ENCODE results near the gene REEP1.

DNA sequence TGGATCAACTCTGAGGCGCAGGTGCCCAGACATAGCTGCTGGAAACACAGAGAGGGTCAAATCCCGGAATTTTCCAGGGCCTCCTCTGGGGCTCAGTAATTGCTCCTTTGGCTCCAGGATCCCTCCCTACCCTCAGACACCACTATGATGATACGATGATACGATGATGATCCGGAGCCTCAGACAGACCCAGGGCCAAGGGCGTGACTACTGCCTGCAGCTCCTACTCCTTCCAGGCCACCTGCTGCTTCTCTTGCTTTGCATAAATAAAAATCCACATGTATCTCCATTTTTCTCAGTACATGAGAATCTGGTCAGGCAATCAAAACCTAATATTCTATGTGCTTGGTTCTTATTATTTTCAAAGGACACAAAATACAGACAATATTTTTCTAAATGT, 104.5 kb downstream of the REEP1 start:
- TF ChIP-seq, protein P1, sequence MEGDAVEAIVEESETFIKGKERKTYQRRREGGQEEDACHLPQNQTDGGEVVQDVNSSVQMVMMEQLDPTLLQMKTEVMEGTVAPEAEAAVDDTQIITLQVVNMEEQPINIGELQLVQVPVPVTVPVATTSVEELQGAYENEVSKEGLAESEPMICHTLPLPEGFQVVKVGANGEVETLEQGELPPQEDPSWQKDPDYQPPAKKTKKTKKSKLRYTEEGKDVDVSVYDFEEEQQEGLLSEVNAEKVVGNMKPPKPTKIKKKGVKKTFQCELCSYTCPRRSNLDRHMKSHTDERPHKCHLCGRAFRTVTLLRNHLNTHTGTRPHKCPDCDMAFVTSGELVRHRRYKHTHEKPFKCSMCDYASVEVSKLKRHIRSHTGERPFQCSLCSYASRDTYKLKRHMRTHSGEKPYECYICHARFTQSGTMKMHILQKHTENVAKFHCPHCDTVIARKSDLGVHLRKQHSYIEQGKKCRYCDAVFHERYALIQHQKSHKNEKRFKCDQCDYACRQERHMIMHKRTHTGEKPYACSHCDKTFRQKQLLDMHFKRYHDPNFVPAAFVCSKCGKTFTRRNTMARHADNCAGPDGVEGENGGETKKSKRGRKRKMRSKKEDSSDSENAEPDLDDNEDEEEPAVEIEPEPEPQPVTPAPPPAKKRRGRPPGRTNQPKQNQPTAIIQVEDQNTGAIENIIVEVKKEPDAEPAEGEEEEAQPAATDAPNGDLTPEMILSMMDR (IDR thresholded peaks at IDR 0.05), result no peak
- no peak for TF ChIP-seq POLR2A (IDR thresholded peaks at IDR 0.05)
